ENCODE data around the gene SPDYE1. TPM values are rescaled to one million over a fixed set of nuclear protein-coding genes. Genes with fewer than 3 reads are reported as not detected.
"Not testable (repeated sequence)": the region's sequence is repeated elsewhere in the genome, so short reads cannot be mapped to it uniquely, and the experiment has no call there.

Gene SPDYE1
- total RNA-seq, 1 donor = not detected

DNA sequence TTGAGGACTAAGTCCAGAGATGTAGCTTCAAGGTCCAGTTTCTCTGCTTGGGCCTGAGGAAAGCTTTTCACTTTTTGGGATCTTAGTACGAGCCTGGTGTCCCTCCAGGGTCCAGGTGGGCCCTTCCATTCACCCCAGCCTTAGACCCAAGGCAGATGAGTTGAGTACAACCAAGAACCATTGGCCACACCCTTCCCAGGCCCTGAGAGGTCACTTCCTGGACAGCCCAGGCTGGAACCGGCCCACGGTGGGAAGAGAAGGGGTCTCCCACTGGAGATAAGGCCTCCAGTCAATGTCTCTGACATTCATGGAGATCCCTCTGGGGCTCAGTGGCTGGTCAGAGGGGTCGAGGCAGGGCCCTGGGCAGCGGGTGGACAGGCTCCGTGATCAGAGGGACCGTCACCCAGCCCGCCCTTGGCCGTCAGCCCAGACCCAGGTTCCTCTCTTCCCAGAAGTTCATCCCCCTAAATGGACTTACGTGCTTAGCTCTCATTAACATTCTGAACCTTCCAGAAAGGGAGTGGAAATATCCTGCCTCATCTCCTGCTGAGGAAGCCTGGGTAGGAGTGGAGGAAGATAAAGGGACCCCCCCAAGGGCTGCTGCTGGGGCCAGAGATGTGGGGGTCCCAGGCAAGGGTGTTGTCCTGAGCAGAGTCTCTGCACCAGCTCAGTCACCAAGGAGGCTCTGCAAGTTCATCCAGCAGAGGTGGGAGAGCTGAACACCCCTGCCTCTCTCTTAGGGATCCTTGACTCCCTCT lies 22.8 kb upstream of the SPDYE1 start:
- H2AFZ ChIP-seq (ENCODE audit: low read length); H3K4me3 ChIP-seq (ENCODE audit: insufficient read depth, low read length); H3K4me1 ChIP-seq (ENCODE audit: insufficient read depth, low read length); H3K79me2 ChIP-seq (ENCODE audit: insufficient read depth, low read length); H3K27me3 ChIP-seq (ENCODE audit: insufficient read depth, low read length); H3K9me3 ChIP-seq (ENCODE audit: low read depth, low read length); H3K27ac ChIP-seq (ENCODE audit: low read depth, low read length); H4K20me1 ChIP-seq (ENCODE audit: insufficient read depth, low read length); H3K4me2 ChIP-seq (ENCODE audit: insufficient read depth, low read length); H3K36me3 ChIP-seq (ENCODE audit: insufficient read depth, low read length): not testable (repeated sequence)
- DNase-seq (ENCODE audit: insufficient read length, low spot score, missing footprints) = peak; percentile 18

DNA sequence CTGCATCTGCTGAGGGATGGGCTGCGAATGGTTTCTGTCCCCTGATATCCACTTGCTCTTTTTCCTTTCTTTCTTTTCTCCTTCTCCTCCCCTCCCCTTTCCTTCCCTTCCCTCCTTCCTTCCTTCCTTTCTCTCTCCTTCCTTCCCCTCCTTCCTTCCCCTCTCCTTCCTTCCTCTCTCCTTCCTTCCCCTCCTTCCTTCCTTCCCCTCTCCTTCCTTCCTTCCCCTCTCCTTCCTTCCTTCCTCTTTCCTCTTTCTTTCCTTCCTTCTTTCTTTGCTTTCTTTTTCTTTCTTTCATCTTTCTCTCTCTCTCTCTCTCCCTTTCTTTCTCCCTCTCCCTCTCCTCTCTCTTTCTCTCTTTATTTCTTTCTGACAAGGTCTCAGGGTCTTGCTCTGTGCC lies 20.2 kb upstream of the SPDYE1 start:
- Histone ChIP-seq H2AFZ (ENCODE audit: low read length) (no peak overlapping the region), H3K79me2 (ENCODE audit: insufficient read depth, low read length) (no peaks in the 10 kb centered on the region), H3K4me3 (ENCODE audit: insufficient read depth, low read length) (no peak overlapping the region), H3K4me2 (ENCODE audit: insufficient read depth, low read length) (no peak overlapping the region), H3K36me3 (ENCODE audit: insufficient read depth, low read length) (no peaks in the 10 kb centered on the region), H3K9me3 (ENCODE audit: low read depth, low read length) (no peaks in the 10 kb centered on the region), H3K27ac (ENCODE audit: low read depth, low read length) (no peak overlapping the region), H3K4me1 (ENCODE audit: insufficient read depth, low read length) (no peaks in the 10 kb centered on the region), H3K27me3 (ENCODE audit: insufficient read depth, low read length) (no peaks in the 10 kb centered on the region), H4K20me1 (ENCODE audit: insufficient read depth, low read length) (no peaks in the 10 kb centered on the region)
- no peak for DNase-seq (ENCODE audit: insufficient read length, low spot score, missing footprints)
- TF ChIP-seq, protein P1, sequence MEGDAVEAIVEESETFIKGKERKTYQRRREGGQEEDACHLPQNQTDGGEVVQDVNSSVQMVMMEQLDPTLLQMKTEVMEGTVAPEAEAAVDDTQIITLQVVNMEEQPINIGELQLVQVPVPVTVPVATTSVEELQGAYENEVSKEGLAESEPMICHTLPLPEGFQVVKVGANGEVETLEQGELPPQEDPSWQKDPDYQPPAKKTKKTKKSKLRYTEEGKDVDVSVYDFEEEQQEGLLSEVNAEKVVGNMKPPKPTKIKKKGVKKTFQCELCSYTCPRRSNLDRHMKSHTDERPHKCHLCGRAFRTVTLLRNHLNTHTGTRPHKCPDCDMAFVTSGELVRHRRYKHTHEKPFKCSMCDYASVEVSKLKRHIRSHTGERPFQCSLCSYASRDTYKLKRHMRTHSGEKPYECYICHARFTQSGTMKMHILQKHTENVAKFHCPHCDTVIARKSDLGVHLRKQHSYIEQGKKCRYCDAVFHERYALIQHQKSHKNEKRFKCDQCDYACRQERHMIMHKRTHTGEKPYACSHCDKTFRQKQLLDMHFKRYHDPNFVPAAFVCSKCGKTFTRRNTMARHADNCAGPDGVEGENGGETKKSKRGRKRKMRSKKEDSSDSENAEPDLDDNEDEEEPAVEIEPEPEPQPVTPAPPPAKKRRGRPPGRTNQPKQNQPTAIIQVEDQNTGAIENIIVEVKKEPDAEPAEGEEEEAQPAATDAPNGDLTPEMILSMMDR (IDR thresholded peaks at IDR 0.05; ENCODE audit: extremely low read depth, low read depth, low read length) = no peak

DNA sequence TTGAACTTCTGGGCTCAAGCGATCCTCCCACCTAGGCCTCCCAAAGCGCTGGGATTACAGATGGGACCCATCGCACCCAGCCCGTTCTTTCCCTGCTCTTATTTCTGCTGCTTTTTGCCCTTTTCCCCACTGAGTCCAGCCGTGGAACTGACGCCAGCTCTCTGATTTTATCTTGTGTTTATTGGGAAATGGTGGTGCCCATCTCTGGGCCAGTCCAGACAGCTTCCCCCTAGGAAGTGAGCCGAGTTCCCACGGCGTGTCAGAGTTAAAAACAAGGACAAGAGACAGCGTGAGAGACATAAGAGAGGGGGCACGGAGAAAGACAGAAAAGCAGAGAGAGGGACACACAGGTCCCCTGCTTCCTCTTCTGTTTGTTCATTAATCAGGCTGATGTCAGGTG lies 19.6 kb upstream of the SPDYE1 start:
- H3K4me1 ChIP-seq (ENCODE audit: insufficient read depth, low read length); H3K4me3 ChIP-seq (ENCODE audit: insufficient read depth, low read length); H3K36me3 ChIP-seq (ENCODE audit: insufficient read depth, low read length): not testable (repeated sequence)

DNA sequence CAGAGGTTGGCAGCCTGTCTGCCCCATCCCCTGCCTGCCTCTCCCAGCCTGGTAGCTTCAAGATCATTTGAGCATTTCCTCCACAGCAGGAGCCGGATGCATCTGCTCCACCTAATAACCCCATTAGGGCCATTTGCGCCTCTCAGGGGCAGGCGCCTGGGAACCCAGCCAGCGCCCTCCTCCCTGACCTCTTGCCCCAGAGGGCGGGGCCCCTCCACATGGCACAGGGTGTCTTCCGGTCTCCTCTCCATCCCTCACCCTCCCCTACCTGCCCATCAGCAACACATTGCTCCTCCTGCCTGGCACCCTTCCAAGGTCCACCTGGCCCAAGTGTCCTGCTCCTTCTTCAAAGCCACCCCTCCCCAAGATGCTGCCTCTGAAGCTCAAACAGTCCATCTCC lies 14.8 kb upstream of the SPDYE1 start:
- H3K9me3 ChIP-seq (ENCODE audit: low read depth, low read length); H3K4me2 ChIP-seq (ENCODE audit: insufficient read depth, low read length); H3K79me2 ChIP-seq (ENCODE audit: insufficient read depth, low read length); H4K20me1 ChIP-seq (ENCODE audit: insufficient read depth, low read length); DNase-seq (ENCODE audit: insufficient read length, low spot score, missing footprints); H3K4me3 ChIP-seq (ENCODE audit: insufficient read depth, low read length); H3K36me3 ChIP-seq (ENCODE audit: insufficient read depth, low read length); H3K27me3 ChIP-seq (ENCODE audit: insufficient read depth, low read length); H2AFZ ChIP-seq (ENCODE audit: low read length); H3K27ac ChIP-seq (ENCODE audit: low read depth, low read length); H3K4me1 ChIP-seq (ENCODE audit: insufficient read depth, low read length): not testable (repeated sequence)

More for the DNA sequence above, 19.6 kb upstream of the SPDYE1 start:
- H2AFZ ChIP-seq (ENCODE audit: low read length); H3K9me3 ChIP-seq (ENCODE audit: low read depth, low read length); H3K4me2 ChIP-seq (ENCODE audit: insufficient read depth, low read length); H3K27ac ChIP-seq (ENCODE audit: low read depth, low read length); H3K27me3 ChIP-seq (ENCODE audit: insufficient read depth, low read length); DNase-seq (ENCODE audit: insufficient read length, low spot score, missing footprints); H4K20me1 ChIP-seq (ENCODE audit: insufficient read depth, low read length); H3K79me2 ChIP-seq (ENCODE audit: insufficient read depth, low read length): not testable (repeated sequence)

DNA sequence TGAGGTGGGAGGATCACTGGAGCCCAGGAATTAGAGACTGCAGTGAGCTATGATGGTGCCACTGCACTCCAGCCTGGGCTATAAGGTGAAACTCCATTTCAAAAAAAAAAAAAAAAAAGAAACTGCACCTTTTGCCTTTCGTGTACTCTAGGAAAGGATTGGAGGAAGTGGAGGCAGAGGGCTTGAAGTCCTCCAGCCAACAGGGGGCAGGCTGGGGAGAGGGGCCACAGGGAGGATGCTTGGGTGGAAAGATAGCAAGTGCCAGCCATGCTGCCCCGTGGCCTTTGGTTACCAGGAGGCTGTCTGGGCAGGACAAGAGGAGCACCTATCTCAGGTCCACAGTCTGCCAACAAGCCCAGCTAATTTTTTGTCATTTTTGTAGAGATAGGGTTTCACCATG lies 14.0 kb upstream of the SPDYE1 start:
- H3K27me3 ChIP-seq (ENCODE audit: insufficient read depth, low read length); H3K4me2 ChIP-seq (ENCODE audit: insufficient read depth, low read length); H3K79me2 ChIP-seq (ENCODE audit: insufficient read depth, low read length); DNase-seq (ENCODE audit: insufficient read length, low spot score, missing footprints); H3K36me3 ChIP-seq (ENCODE audit: insufficient read depth, low read length); H3K4me1 ChIP-seq (ENCODE audit: insufficient read depth, low read length); H4K20me1 ChIP-seq (ENCODE audit: insufficient read depth, low read length); H3K4me3 ChIP-seq (ENCODE audit: insufficient read depth, low read length); H3K27ac ChIP-seq (ENCODE audit: low read depth, low read length); H3K9me3 ChIP-seq (ENCODE audit: low read depth, low read length); H2AFZ ChIP-seq (ENCODE audit: low read length): not testable (repeated sequence)
